Uterus (tissue), 4 donors: ENCODE measurements around the gene HCRTR1. TPM values are rescaled to one million over a fixed set of nuclear protein-coding genes. Genes with fewer than 3 reads are reported as not detected.
A peak's percentile ranks its signal among the peaks of the same experiment; 100 is the strongest.

ENCODE experiments used
- DNase-seq, 2 donors: peaks; one replicate each; pipeline ENCODE4 v3.0.0-alpha.2; 2019 to 2020
- H3K27ac ChIP-seq, 2 donors: fragments of 200-600 bp; sonication (generic); 1 replicate in 1 of 2; 2 replicates in 1 of 2; pipeline ENCODE4 v1.5.1; 2016 to 2018
- H3K27me3 ChIP-seq, 2 donors: fragments of 200-600 bp; sonication (generic); one replicate each; pipeline ENCODE4 v1.5.1; 2018 to 2019; ENCODE audit warnings: control low read depth in 1 of 2
- H3K36me3 ChIP-seq, 2 donors: fragments of 200-600 bp; sonication (generic); one replicate each; pipeline ENCODE4 v1.5.1; 2019; ENCODE audit warnings: control low read depth in 1 of 2
- H3K4me1 ChIP-seq, 2 donors: fragments of 200-600 bp; sonication (generic); one replicate each; pipeline ENCODE4 v1.5.1; 2018 to 2019; ENCODE audit warnings: control low read depth in 1 of 2
- H3K4me3 ChIP-seq, 2 donors: fragments of 200-600 bp; sonication (generic); 1 replicate in 1 of 2; 2 replicates in 1 of 2; pipeline ENCODE4 v1.5.1; 2018 to 2019; ENCODE audit warnings: mild to moderate bottlenecking in 1 of 2
- H3K9me3 ChIP-seq, 2 donors: fragments of 200-600 bp; sonication (generic); one replicate each; pipeline ENCODE4 v1.5.1; 2019; ENCODE audit warnings: control low read depth in 1 of 2
- POLR2A ChIP-seq, 2 donors: fragments of 450-650 bp; IDR thresholded peaks; one replicate each; pipeline ENCODE4 v1.6.1; 2016; ENCODE audit warnings: antibody characterized with exemption in 2 of 2, mild to moderate bottlenecking in 1 of 2, moderate library complexity in 1 of 2
- intact Hi-C: fragments of 100-400 bp; cut with DNase I; formaldehyde crosslinking; loops from one replicate; pipeline ENCODE4 v1.15.1; 2023; ENCODE audit warnings: low total_unique reads
- total RNA-seq, 4 donors: library from RNA; depleted of rRNA in 3 of 4; stranded (reverse); fragments of >200 nt in 3 of 4; gene quantifications; one replicate each; pipeline versions ENCODE4 v1.1.0 to v1.2.4, GENCODE V29; 2014 to 2023
- TF ChIP-seq, protein P1 (sequence below), 4 experiments: fragments of 200-600 bp in 2 of 4; fragments of 450-650 bp in 2 of 4; sonication (generic) in 2 of 4; IDR thresholded peaks; one replicate each; pipeline ENCODE4 v1.5.1; 2016 to 2019; ENCODE audit warnings: antibody characterized with exemption in 4 of 4, mild to moderate bottlenecking in 2 of 4, moderate library complexity in 1 of 4
- donor health status: DM: yes; HTN: yes; CAD: no.

Gene HCRTR1
- total RNA-seq, 4 donors from 2014 or later: not detected

DNA sequence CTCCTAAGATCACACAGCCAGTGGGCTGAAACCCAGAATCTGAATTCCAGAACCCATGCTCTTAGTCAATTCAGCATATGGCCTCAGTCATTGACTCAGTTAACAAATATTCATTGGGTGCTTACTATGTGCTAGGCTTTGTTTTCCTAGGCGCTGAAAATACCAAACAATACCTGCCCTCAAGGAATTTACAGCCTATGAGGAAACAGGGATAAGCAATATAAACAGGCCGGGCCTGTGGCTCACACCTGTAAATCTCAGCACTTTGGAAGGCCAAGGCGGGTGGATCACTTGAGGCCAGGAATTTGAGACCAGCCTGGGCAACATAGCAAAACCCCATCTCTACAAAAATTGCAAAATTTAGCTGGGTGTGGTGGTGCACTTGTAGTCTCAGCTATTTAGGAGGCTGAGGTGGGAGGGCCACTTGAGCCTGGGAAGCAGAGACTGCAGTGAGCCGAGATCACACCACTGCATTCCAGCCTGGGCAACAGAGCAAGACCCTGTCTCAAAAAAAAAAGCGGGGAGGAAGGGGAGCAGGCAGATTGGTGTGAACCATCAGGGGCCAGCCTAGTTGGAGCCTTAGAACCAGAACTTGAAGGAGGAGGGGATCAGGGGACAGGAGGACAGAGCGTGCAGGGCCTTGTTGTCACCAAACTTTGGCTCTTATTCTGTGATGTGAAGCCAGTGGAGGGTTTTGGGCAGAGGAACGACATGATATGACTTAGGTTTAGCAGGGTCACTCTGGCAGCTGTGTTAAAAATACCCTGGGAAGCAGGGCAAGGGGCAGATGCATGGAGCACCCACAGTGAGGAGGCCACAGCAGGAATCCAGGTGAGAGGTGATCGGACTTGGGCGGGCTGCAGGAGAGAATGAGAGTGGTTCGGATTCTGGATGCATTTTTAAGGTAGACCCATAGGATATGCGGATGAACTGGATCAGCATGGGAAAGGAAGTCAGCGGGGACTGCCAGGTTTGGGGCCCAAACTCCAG, 35.4 kb upstream of the HCRTR1 start:
- intact Hi-C loops: no loop called here
- Histone ChIP-seq H3K4me1 (peaks cover 8 to 20% of the 10 kb centered on the region in 2 donors), H3K27me3 (no peaks in the 10 kb centered on the region), H3K4me3 (no peak overlapping the region), H3K9me3 (no peaks in the 10 kb centered on the region), H3K27ac (peak overlapping the region; percentile 91 to 93), H3K36me3 (no peaks in the 10 kb centered on the region)
- TF ChIP-seq POLR2A (IDR thresholded peaks at IDR 0.05): no peak
- TF ChIP-seq, protein P1, sequence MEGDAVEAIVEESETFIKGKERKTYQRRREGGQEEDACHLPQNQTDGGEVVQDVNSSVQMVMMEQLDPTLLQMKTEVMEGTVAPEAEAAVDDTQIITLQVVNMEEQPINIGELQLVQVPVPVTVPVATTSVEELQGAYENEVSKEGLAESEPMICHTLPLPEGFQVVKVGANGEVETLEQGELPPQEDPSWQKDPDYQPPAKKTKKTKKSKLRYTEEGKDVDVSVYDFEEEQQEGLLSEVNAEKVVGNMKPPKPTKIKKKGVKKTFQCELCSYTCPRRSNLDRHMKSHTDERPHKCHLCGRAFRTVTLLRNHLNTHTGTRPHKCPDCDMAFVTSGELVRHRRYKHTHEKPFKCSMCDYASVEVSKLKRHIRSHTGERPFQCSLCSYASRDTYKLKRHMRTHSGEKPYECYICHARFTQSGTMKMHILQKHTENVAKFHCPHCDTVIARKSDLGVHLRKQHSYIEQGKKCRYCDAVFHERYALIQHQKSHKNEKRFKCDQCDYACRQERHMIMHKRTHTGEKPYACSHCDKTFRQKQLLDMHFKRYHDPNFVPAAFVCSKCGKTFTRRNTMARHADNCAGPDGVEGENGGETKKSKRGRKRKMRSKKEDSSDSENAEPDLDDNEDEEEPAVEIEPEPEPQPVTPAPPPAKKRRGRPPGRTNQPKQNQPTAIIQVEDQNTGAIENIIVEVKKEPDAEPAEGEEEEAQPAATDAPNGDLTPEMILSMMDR (IDR thresholded peaks at IDR 0.05): no peak
- DNase-seq: no peak

- no peaks in the 10 kb centered on the region for H3K9me3 ChIP-seq
- DNase-seq: peak; percentile 43 to 54
- H3K4me3 ChIP-seq: no peak overlapping the region
- H3K4me1 ChIP-seq: peaks cover 8 to 31% of the 10 kb centered on the region in 2 donors
- no peaks in the 10 kb centered on the region for H3K36me3 ChIP-seq
- peak overlapping the region; percentile 91 to 93 for H3K27ac ChIP-seq
- TF ChIP-seq POLR2A (IDR thresholded peaks at IDR 0.05): no peak
- TF ChIP-seq, protein P1 (IDR thresholded peaks at IDR 0.05): no peak
- no peaks in the 10 kb centered on the region for H3K27me3 ChIP-seq
- intact Hi-C loops: no loop called here
Measured at GRCh38 chr1:31583082-31583994, 34.2 kb upstream of the HCRTR1 start.

DNA sequence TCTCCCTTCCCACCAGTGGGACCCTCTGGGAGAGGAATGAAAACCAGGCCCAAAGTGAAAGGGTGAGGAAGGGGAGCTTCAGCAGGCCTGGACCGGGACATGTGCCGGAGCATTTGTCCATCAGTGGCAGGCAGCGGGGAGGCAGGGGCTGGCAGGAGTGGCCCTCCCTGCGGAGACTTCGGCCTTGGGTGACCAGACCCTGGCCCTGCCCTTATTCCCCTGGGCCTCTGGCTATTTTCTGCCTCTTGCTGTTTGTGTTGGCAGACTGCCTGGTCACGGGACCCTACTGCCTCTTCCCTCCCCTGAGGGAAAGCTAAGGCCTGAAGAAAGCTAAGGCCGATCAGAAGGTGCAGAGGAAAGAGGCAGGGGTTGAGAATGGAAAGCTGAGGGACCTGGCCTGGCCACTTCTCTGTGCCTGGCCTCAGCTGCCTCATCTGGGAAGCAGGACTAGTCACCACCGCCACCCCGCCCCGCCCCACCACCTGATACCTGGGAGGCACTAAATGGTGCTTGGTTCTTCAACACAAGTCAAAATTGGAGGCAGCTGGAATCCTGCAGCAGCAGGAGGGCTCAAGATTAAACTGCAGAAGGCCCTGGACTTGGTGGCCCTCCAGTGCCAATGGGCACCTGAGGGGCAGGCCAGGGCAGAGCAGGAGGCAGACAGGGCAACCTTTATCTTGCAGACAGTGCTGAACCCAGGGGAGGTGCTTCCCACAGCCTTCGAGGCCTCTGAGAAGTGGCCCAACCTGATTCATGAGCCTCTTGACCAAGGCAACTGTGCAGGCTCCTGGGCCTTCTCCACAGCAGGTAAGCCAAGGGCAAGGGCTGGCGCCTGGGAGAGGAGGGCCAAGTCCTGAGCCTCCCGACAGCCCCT, 33.3 kb upstream of the HCRTR1 start:
- Histone ChIP-seq H3K27me3 (no peaks in the 10 kb centered on the region), H3K4me3 (no peak overlapping the region), H3K9me3 (no peaks in the 10 kb centered on the region), H3K36me3 (no peaks in the 10 kb centered on the region), H3K4me1 (peaks cover 8 to 33% of the 10 kb centered on the region in 2 donors), H3K27ac (peak overlapping the region; percentile 91 to 93)
- intact Hi-C loops: no loop called here
- DNase-seq: peak; percentile 73 to 85
- no peak for TF ChIP-seq POLR2A (IDR thresholded peaks at IDR 0.05)
- TF ChIP-seq, protein P1 (IDR thresholded peaks at IDR 0.05): no peak

GRCh38 chr1:31584869-31585735, 32.4 kb upstream of the HCRTR1 start:
- no peak for TF ChIP-seq POLR2A (IDR thresholded peaks at IDR 0.05)
- TF ChIP-seq, protein P1 (IDR thresholded peaks at IDR 0.05): no peak
- Histone ChIP-seq H3K27me3 (no peaks in the 10 kb centered on the region), H3K4me1 (peaks cover 8 to 28% of the 10 kb centered on the region in 2 donors), H3K36me3 (no peaks in the 10 kb centered on the region), H3K27ac (peak overlapping the region; percentile 91 to 93), H3K4me3 (no peak overlapping the region), H3K9me3 (no peaks in the 10 kb centered on the region)
- no peak for DNase-seq
- intact Hi-C loops: no loop called here
